Right lobe of liver (tissue), 4 donors: ENCODE data around the gene MAML2.

ENCODE experiments used
- CTCF ChIP-seq, 4 donors: fragments of 200-600 bp in 3 of 4; fragments of 450-650 bp in 1 of 4; IDR thresholded peaks; one replicate each; pipeline versions ENCODE4 v1.5.1 to v1.8.0; 2016 to 2022; ENCODE audit warnings: antibody characterized with exemption in 4 of 4, mild to moderate bottlenecking in 2 of 4
- POLR2A ChIP-seq: fragments of 450-650 bp; IDR thresholded peaks from one replicate; pipeline ENCODE4 v1.6.1; 2017; ENCODE audit warnings: antibody characterized with exemption, mild to moderate bottlenecking
- donor health status: DM: no; HTN: no; CAD: no.
- donor health status: DM: no; HTN: no; CAD: no.
- donor health status: DM: no; HTN: yes; CAD: no.

GRCh38 chr11:96033599-96033998 lies 309.4 kb downstream of the MAML2 start:
- TF ChIP-seq CTCF (IDR thresholded peaks at IDR 0.05) (no peak), POLR2A (no peak)
